SU-DHL-6 (cell line): ENCODE data around the gene DSCAML1.

Experiments
- CTCF ChIP-seq: fragments of 200-600 bp; sonication (generic); IDR thresholded peaks from one replicate; pipeline ENCODE4 v1.5.1; 2017; ENCODE audit warnings: antibody characterized with exemption, mild to moderate bottlenecking, low read length, moderate library complexity; ENCODE audit not compliant: insufficient read depth, poor library complexity, severe bottlenecking
- EZH2phosphoT487 ChIP-seq: fragments of 200-600 bp; sonication (generic), shearing (Covaris generic); conservative IDR thresholded peaks from 2 replicates; pipeline ENCODE4 v1.6.1; 2018; ENCODE audit warnings: mild to moderate bottlenecking, antibody characterized with exemption, low read length, moderate library complexity, mixed read lengths

- TF ChIP-seq CTCF (no peak), EZH2phosphoT487 (no peak)
These were observed 273.3 kb downstream of the DSCAML1 start for GRCh38 chr11:117523680-117524079.
